GM19438 (cell line): ENCODE measurements around the gene NKX1-1.

Source experiments
- ATAC-seq: cut with Tn5 transposase; IDR thresholded peaks from one replicate; pipeline ENCODE4 v1.9.1; 2021; ENCODE audit warnings: low read depth; ENCODE audit not compliant: unreplicated experiment

The NKX1-1 gene

DNA sequence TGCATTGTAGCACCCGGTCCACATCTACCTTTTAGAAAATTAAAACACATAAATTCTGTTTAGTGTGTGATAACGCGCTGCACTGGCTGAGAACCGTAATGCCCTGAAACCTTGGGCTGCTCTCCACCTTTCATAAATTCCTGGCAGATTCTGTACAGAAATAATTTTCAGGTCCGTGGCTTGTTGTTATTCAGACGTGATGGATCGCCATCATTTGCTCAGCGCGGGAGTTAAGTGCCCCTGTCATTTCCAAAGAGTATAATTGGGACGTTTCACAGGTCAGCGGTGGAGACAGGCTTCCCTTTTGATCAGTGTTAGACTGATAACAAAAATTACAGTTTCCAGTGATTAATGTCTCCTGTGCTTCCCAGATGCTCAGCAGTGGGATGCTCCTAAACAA is 42.7 kb downstream of the NKX1-1 start:
- ATAC-seq = no peak

DNA sequence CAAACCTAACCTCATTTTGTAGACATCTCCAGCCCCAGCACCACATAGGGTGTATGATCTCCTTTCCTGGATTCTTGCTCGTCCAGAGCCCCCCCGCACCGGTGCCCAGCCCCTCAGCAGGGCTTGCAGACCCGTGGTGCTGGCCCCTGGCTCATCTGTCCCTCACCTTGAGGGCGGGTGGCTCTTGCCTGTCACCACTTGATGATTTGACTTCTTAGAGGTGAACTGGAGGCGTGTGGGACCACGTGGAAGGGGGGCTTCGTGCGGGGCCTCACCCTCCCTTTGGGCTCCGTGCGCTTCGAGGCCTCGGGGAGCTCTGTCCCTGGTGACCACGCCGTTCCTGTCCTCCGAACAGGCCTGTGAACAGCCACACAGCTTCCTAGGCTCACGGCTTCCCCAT is 43.7 kb downstream of the NKX1-1 start:
- ATAC-seq = no peak

- ATAC-seq = no peak
Measured at GRCh38 chr4:1362046-1362445, 44.2 kb downstream of the NKX1-1 start.

GRCh38 chr4:1361431-1361830 is 44.8 kb downstream of the NKX1-1 start:
- ATAC-seq = no peak

GRCh38 chr4:1360423-1361283 is 45.6 kb downstream of the NKX1-1 start:
- no peak for ATAC-seq

GRCh38 chr4:1359976-1360375 is 46.3 kb downstream of the NKX1-1 start:
- no peak for ATAC-seq

DNA sequence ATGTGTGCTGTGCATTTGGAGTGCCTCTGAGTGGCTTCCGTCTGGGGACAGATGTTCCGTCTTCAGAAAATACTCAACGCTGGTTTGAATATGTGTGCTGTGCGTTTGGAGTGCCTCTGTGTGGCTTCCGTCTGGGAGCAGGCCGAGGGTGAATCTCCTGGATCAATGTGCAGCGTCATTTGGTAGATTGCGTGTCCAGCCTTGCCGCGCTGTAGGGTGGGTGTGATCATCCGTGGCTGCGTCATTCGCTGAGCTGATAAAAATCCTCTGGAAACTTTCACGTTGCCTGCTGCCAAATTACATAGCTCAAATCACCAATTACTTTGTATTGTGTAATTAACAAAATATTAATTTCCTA is 47.1 kb downstream of the NKX1-1 start:
- ATAC-seq = no peak

DNA sequence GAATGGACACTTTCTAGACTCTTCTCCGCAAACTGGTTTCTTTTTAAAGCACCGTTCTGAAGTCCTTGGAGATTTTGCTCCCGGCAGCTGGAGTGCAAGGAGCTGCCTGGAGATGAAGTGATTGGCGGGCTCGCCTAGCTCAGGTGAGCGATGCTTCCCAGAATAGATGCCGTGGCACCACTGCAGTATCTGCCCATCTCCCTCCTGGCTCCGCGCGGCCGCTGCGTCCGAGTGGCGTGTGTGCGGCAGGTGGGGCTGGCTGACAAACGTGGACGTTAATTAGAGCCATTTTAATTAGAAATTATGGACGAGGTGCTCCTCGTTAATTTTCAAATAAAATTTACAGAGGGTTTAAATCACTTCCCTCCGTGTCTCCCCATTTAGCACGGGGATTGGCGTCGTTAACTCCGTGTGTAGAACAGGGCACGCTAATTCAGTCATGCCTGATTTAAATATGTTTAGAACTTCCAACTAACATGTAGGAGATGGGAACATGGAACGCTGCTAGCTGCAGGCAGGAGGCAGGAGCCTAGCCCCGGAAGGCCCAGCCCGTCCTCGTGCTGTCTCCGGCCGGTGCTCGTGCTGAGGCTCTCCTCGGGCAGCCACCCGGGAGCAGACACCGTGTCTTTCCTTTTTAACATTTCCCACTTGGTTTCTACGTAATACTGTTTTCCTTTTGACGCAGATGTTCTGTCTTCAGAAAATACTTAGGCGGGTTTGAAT is 47.7 kb downstream of the NKX1-1 start:
- no peak for ATAC-seq

DNA sequence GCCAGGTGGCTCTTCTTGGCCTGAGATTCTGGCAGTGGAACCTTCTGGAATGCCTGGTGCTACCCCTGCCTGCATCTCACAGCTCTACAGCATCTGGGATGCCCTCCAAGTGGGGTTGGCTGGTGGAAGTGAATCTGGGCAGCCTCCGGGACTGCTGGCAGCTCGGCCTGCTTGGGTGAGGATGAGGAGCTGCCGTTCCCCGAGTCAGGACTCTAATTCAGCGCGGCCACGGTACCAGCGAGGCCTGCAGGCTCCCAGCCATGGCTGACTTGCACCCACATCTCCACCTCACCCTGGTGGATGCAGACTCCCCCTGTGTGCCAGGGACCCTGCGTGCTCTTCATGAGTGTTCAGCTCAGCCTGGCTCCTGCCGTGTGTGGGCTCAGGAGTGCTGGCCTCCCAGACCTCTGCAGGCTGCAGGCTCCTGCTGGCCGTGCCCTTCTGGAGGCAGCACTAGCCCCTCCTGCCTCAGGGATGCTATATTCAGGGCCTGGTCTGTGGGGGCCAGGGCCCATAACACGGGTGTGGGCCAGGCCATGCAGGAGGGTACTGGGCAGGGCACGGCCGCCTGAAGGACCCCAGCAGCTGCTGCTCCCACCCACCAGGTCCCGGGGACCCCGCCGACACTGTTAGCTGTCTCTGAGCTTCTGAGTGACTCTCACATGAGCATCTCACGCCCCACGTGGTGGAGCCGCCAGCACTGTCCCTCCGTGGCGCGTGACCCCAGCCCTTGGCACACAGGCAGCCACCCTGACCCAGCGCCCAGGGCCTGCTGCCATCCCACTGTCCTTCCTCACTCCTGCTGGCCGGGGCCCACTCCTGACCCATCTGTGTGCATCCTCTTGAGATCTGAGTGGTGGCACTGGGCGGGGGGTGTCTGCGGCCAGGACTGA is 48.6 kb downstream of the NKX1-1 start:
- no peak for ATAC-seq

DNA sequence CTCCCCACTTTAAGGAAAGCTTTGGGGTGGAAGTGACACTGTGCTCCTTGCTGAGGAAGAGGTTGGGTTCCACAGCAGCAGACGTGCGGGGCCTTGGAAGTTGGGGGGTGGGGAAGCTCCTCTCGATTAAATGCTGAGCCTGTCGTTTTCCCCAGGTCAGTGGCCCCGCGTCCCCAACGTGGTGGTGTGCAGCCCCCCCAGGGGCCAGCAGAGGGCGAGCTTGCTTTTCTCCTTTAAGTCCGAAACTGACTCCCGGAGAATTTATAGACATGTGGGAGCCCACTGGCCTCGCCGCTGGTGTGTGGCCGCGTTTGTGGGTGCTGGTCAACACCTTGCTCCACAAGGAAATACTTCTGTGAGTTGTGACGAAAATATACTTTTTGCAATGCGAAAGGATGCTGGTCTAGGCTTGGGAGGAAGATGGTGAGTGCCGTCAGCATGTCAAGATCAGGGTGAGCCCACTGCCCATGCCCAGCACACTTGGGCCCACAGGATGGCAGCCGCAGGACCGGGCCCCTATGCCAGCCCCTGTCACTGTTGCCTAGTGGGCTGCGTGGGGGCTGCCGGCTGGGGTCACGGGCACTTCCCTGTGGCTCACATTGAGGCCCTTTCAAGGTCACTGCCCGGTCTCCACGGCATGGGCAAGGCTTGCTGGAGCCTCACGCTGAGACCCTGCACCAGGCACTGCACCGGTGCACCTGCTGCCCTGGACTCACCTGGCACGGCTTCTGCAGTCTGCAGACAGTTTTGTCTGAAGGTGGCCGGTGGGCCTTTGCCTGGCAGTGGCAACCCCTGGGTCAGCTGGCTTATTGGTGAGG is 49.9 kb downstream of the NKX1-1 start:
- no peak for ATAC-seq

DNA sequence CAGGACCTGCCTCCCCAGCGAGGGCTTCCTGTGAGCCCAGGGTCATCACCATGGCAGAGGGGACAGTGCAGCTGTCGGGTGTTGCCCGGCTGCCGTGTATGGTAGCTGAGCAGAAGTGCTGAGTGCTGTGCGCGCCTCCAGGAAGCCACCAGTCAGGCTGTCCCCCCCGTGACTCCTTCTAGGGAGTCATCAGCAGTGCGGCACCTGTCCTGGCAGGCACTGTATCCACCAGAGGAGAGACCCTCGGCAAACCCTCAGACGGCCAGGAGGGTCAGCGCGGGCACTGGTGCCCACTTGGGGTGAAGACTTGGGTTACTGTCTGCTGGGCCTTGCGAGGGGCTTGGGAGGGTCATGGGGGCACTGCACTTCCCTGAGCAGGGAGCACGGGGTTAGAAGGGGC is 50.9 kb downstream of the NKX1-1 start:
- ATAC-seq = no peak

DNA sequence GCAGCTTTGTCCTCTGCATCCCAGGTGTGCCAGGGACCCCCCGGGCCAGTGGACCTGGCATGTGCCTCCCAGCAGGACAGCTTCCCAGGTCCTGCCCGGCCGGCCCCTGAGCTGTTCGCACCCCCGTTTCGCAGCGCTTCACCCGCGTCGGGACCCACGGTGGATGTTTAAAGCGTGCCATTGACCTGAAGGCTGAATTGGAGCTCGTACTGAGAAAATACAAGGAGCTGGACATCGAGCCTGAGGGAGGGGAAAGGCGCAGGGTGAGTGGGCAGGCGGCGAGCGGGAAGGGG is 51.3 kb downstream of the NKX1-1 start:
- no peak for ATAC-seq

DNA sequence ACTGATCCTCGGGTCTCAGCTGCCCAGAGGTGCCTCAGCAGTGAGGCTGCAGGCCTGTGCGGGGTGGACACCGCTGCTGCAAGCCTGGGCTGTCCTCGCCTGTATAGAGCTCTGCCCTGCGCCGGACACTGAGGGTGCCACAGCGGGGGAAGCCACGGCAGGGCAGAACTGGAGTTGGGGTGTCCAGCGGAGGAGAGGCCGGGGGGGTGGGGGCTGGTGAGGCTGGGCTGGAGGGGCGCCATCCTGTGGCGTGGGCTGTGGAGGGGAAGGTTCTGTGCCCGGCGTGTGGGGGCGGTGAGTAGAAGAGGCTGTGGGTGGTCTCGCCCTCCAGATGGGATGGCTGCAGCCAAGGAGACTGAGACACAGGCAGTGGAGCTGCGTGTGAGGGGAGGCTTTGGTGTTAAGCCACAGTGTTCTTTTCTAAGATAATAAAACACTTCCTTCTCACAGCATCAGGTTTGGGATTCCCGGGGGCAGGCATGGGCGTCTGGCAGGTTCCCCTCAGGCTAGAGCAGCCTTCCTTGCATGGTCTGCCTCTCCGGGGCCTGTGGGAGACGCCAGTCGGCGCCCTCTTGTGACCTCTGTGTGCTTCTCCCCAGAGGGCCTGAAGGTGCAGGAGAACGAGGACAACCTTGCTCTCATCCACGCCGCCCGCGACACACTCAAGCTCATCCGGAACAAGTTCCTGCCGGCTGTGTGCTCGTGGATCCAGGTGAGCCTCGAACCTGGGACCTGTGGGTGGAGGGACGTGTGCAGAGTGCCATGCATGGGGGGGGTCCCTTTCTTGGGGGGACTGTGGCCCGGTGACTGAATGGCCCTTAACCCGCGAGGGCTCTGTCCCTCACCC is 51.9 kb downstream of the NKX1-1 start:
- ATAC-seq = no peak

DNA sequence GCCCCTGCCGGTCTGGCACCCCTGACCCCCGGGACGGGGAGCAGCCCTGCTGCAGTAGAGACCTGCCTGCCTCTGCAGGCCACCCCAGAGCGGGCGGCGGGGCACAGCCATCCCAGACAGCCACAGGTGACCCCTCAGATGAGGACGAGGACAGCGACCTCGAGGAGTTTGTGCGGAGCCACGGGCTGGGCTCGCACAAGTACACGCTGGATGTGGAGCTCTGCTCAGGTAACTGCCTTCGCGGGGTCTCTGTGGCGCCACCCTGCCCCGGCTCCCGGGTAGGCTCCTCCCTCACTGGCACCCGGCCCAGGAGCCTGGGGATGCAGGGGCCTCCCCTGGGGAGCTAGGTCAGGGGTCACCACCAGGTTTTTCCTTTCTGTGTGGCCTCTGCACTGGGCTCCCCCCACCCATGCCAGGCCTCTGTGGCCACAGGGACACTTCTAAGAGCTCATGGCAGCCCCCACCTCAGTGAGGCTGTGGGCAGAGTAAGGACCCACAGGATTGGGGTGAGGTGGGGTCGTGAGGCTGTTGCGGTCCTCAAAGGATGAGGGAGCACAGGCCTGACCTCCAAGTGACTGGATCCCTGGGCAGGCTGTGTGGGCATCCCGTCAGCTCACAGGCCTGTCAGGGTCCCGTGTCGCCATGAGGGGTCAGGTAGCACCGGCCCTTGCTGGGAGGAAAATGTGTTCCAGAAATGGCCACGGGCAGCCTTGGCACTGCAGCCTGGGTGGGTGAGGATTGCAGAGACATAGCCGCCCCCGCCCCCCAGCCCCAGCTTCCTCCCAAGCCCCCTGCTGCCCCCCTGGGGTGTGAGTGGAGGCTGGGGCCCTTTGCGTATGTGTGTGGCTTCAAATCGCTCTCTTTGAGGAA is 52.8 kb downstream of the NKX1-1 start:
- no peak for ATAC-seq
